OCI-LY3 (cell line): ENCODE measurements around the gene SLC7A11.
"Not testable (repeated sequence)": the region's sequence is repeated elsewhere in the genome, so short reads cannot be mapped to it uniquely, and the experiment has no call there.

Experiments
- H2AFZ ChIP-seq: fragments of 200-600, 300-600 bp; shearing (Covaris generic); 2 replicates; pipeline ENCODE4 v1.6.0; 2014; ENCODE audit warnings: antibody characterized with exemption, low read depth, low read length
- H3K27ac ChIP-seq: fragments of 200-600, 300-600 bp; sonication (generic); 2 replicates; pipeline ENCODE4 v1.5.1; 2014; ENCODE audit warnings: mild to moderate bottlenecking, low read length, moderate library complexity, mixed read lengths
- H3K27me3 ChIP-seq: fragments of 200-600, 300-600 bp; sonication (generic); 2 replicates; pipeline ENCODE4 v1.6.1; 2014; ENCODE audit warnings: low read depth, low read length, mixed read lengths
- H3K36me3 ChIP-seq: fragments of 200-600, 300-600 bp; sonication (generic); replicated peaks from 2 replicates; pipeline ENCODE3; 2014; ENCODE audit warnings: low read depth, low read length, mixed read lengths
- H3K4me1 ChIP-seq: fragments of 300-600, 200-600 bp; sonication (generic); 2 replicates; pipeline ENCODE4 v1.6.1; 2014; ENCODE audit warnings: low read length, mixed read lengths
- H3K4me2 ChIP-seq: fragments of 200-600, 300-600 bp; sonication (generic); 2 replicates; pipeline ENCODE4 v1.6.1; 2014; ENCODE audit warnings: low read length, mixed read lengths
- H3K4me3 ChIP-seq: fragments of 300-600, 200-600 bp; sonication (generic); 2 replicates; pipeline ENCODE4 v1.5.1; 2014; ENCODE audit warnings: antibody characterized with exemption, mild to moderate bottlenecking, low read length, moderate library complexity
- H3K79me2 ChIP-seq: fragments of 300-600, 200-600 bp; shearing (Covaris generic); 2 replicates; pipeline ENCODE4 v1.6.1; 2014; ENCODE audit warnings: mild to moderate bottlenecking, low read length, mixed read lengths
- H3K9ac ChIP-seq: fragments of 300-600, 200-600 bp; shearing (Covaris generic); 2 replicates; pipeline ENCODE4 v1.6.0; 2014; ENCODE audit warnings: mild to moderate bottlenecking, low read length, moderate library complexity
- H3K9me3 ChIP-seq: fragments of 200-600, 300-600 bp; shearing (Covaris generic); 2 replicates; pipeline ENCODE4 v1.6.1; 2014; ENCODE audit warnings: low read length, mixed read lengths; ENCODE audit not compliant: insufficient read depth
- H4K20me1 ChIP-seq: fragments of 200-600, 300-600 bp; sonication (generic); 2 replicates; pipeline ENCODE4 v1.6.1; 2016; ENCODE audit warnings: low read length, mixed read lengths; ENCODE audit not compliant: insufficient read depth
- CTCF ChIP-seq: fragments of 200-600, 300-600 bp; sonication (generic); IDR thresholded peaks from 2 replicates; pipeline ENCODE4 v1.5.1; 2014; ENCODE audit warnings: antibody characterized with exemption, low read length, low read depth
- EZH2phosphoT487 ChIP-seq: fragments of 200-600 bp; shearing (Covaris generic); IDR thresholded peaks from 2 replicates; pipeline ENCODE4 v1.6.1; 2018; ENCODE audit warnings: antibody characterized with exemption, mixed run types, low read depth

Gene SLC7A11

GRCh38 chr4:138241281-138242075 lies 671 bp downstream of the SLC7A11 start:
- no peaks in the 10 kb centered on the region for H3K36me3 ChIP-seq
- peaks cover 19% of the 10 kb centered on the region for H3K4me1 ChIP-seq
- no peaks in the 10 kb centered on the region for H3K79me2 ChIP-seq
- peak overlapping the region; percentile 81 for H3K4me2 ChIP-seq
- H2AFZ ChIP-seq: peak overlapping the region; percentile 79
- H3K27ac ChIP-seq: peak overlapping the region; percentile 84
- H3K9ac ChIP-seq: peak overlapping the region; percentile 71
- H3K27me3 ChIP-seq: no peaks in the 10 kb centered on the region
- H3K4me3 ChIP-seq: peak overlapping the region; percentile 73
- no peaks in the 10 kb centered on the region for H4K20me1 ChIP-seq
- H3K9me3 ChIP-seq: no peaks in the 10 kb centered on the region
- no peak for TF ChIP-seq EZH2phosphoT487
- TF ChIP-seq CTCF: no peak

- peaks cover 19% of the 10 kb centered on the region for H3K4me1 ChIP-seq
- H3K79me2 ChIP-seq: no peaks in the 10 kb centered on the region
- H3K36me3 ChIP-seq: no peaks in the 10 kb centered on the region
- H4K20me1 ChIP-seq: no peaks in the 10 kb centered on the region
- H3K9ac ChIP-seq: no peak overlapping the region
- no peak overlapping the region for H3K27ac ChIP-seq
- no peak overlapping the region for H3K4me3 ChIP-seq
- no peak for TF ChIP-seq EZH2phosphoT487
- no peak for TF ChIP-seq CTCF
- no peak overlapping the region for H3K4me2 ChIP-seq
- H3K27me3 ChIP-seq: no peaks in the 10 kb centered on the region
- H2AFZ ChIP-seq: no peak overlapping the region
- no peaks in the 10 kb centered on the region for H3K9me3 ChIP-seq
These were observed 2.7 kb downstream of the SLC7A11 start for GRCh38 chr4:138239491-138239890.

GRCh38 chr4:138238521-138239292 lies 3.4 kb downstream of the SLC7A11 start:
- H3K4me3 ChIP-seq: no peak overlapping the region
- H4K20me1 ChIP-seq: no peaks in the 10 kb centered on the region
- TF ChIP-seq CTCF (no peak), EZH2phosphoT487 (no peak)
- H3K4me2 ChIP-seq: no peak overlapping the region
- no peaks in the 10 kb centered on the region for H3K79me2 ChIP-seq
- H2AFZ ChIP-seq: no peak overlapping the region
- no peak overlapping the region for H3K9ac ChIP-seq
- no peak overlapping the region for H3K27ac ChIP-seq
- H3K36me3 ChIP-seq: no peaks in the 10 kb centered on the region
- H3K4me1 ChIP-seq: peaks cover 16% of the 10 kb centered on the region
- no peaks in the 10 kb centered on the region for H3K9me3 ChIP-seq
- H3K27me3 ChIP-seq: no peaks in the 10 kb centered on the region

- not testable (repeated sequence) for H3K9me3 ChIP-seq, H3K9ac ChIP-seq, H3K27me3 ChIP-seq, H3K4me1 ChIP-seq, H3K4me2 ChIP-seq, H3K4me3 ChIP-seq, H3K36me3 ChIP-seq, H2AFZ ChIP-seq, H3K27ac ChIP-seq, H3K79me2 ChIP-seq, H4K20me1 ChIP-seq
These were observed 5.0 kb downstream of the SLC7A11 start for GRCh38 chr4:138237132-138237531.
